ENCODE data around the gene TNFRSF13B.
"Not testable (repeated sequence)": the region's sequence is repeated elsewhere in the genome, so short reads cannot be mapped to it uniquely, and the experiment has no call there.

Gene TNFRSF13B

GRCh38 chr17:16971458-16972338 is at the start of gene TNFRSF13B:
TNFRSF13B (minus strand) TSS chr17:16972118; CDS start chr17:16972075, 43 bp downstream.
- no peak for DNase-seq

GRCh38 chr17:17021194-17021863 is 49.4 kb upstream of the TNFRSF13B start:
- no peak for DNase-seq

- DNase-seq: no peak
These were observed 48.9 kb upstream of the TNFRSF13B start for GRCh38 chr17:17020821-17021193.

- DNase-seq: no peak
These were observed 48.1 kb upstream of the TNFRSF13B start for GRCh38 chr17:17019891-17020456.

- DNase-seq: no peak
These were observed 47.5 kb upstream of the TNFRSF13B start for GRCh38 chr17:17019430-17019762.

GRCh38 chr17:17018612-17019429 is 46.9 kb upstream of the TNFRSF13B start:
- DNase-seq: no peak

- no peak for DNase-seq
These were observed 46.1 kb upstream of the TNFRSF13B start for GRCh38 chr17:17018021-17018441.

- DNase-seq: no peak
These were observed 45.6 kb upstream of the TNFRSF13B start for GRCh38 chr17:17017343-17018014.

- not testable (repeated sequence) for DNase-seq
These were observed 44.6 kb upstream of the TNFRSF13B start for GRCh38 chr17:17016199-17017197.

- no peak for DNase-seq
These were observed 43.3 kb upstream of the TNFRSF13B start for GRCh38 chr17:17015230-17015629.

- DNase-seq: not testable (repeated sequence)
These were observed 42.8 kb upstream of the TNFRSF13B start for GRCh38 chr17:17014748-17015124.

GRCh38 chr17:17013828-17014747 is 42.2 kb upstream of the TNFRSF13B start:
- DNase-seq: not testable (repeated sequence)

GRCh38 chr17:17011043-17011907 is 39.4 kb upstream of the TNFRSF13B start:
- not testable (repeated sequence) for DNase-seq

GRCh38 chr17:17010545-17011034 is 38.7 kb upstream of the TNFRSF13B start:
- not testable (repeated sequence) for DNase-seq

- not testable (repeated sequence) for DNase-seq
These were observed 38.1 kb upstream of the TNFRSF13B start for GRCh38 chr17:17009972-17010371.

GRCh38 chr17:17008621-17009397 is 36.9 kb upstream of the TNFRSF13B start:
- DNase-seq: not testable (repeated sequence)

- DNase-seq: not testable (repeated sequence)
These were observed 36.0 kb upstream of the TNFRSF13B start for GRCh38 chr17:17007891-17008290.
